ENCODE results near the gene IFNAR1. TPM values are rescaled to one million over a fixed set of nuclear protein-coding genes. Genes with fewer than 3 reads are reported as not detected.

The IFNAR1 gene
- total and polyA plus RNA-seq, 9 of the 15 experiments (the other 6 are each of a cell fraction or from before 2014, with no cell fraction given) = 8.6 to 31.8 (median 14.8) TPM

DNA sequence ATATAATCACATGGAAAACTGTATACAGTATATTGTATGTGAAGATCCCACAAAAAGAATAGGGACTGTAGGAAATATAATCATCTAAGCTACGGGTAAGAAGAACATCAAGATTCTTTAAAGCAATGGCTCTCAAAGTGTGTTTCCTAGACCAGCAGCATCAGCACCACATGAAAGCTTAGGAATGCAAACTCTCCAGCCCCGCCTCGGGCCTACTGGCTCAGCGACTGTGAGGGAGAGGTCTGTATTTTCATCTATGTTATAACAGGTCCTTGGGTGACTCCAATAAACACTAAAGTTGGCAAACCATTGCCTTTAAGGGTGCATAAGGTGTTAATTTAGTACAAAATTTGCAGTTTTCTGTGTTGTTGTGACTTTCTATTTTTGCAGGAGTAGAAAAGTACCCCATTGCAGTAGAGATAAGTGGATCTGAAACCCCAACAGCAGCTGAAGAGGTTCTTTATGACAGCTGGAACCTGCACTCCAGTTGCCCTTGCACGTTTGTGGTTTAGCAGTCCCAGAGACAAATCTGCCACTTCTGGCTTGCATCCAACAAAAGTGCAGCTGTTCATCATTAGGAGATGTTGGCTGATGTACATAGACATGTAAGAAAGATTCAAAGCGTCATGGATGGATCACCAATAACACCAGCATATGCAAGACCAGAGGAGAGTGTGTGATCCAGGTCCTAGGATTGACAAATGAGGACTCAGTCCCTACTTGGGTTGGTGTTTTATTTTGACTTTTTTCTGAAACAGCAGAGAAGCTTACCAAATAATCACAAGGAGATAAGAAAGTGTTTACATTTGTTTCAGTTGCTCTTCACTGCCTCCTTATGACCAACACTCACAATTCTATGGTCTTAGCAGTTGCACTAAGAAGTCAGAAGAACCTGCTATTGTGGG is 15.9 kb upstream of the IFNAR1 start (continued):
- no peak for TF ChIP-seq HSF4 (CRISPR knock-in tag; IDR thresholded peaks at IDR 0.05; ENCODE audit: borderline replicate concordance)
- TF ChIP-seq, protein P1, sequence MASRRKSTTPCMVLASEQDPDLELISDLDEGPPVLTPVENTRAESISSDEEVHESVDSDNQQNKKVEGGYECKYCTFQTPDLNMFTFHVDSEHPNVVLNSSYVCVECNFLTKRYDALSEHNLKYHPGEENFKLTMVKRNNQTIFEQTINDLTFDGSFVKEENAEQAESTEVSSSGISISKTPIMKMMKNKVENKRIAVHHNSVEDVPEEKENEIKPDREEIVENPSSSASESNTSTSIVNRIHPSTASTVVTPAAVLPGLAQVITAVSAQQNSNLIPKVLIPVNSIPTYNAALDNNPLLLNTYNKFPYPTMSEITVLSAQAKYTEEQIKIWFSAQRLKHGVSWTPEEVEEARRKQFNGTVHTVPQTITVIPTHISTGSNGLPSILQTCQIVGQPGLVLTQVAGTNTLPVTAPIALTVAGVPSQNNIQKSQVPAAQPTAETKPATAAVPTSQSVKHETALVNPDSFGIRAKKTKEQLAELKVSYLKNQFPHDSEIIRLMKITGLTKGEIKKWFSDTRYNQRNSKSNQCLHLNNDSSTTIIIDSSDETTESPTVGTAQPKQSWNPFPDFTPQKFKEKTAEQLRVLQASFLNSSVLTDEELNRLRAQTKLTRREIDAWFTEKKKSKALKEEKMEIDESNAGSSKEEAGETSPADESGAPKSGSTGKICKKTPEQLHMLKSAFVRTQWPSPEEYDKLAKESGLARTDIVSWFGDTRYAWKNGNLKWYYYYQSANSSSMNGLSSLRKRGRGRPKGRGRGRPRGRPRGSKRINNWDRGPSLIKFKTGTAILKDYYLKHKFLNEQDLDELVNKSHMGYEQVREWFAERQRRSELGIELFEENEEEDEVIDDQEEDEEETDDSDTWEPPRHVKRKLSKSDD (conservative IDR thresholded peaks at IDR 0.05; ENCODE audit: low read length) = no peak
- 0 out of 2 replicates have a peak, but pooled peaks have one; percentile 57 for TF ChIP-seq SMAD3 (CRISPR knock-in tag; conservative IDR thresholded peaks at IDR 0.05)
- peak; percentile 56 for TF ChIP-seq ARID1B (IDR thresholded peaks at IDR 0.05)
- no peak for TF ChIP-seq U2AF1 (optimal IDR thresholded peaks at IDR 0.05; ENCODE audit: low read depth, low read length)
- TF ChIP-seq ZNF174 (CRISPR knock-in tag; IDR thresholded peaks at IDR 0.05) = no peak
- TF ChIP-seq ZNF134 (CRISPR knock-in tag; conservative IDR thresholded peaks at IDR 0.05) = no peak
- TF ChIP-seq, protein P2, sequence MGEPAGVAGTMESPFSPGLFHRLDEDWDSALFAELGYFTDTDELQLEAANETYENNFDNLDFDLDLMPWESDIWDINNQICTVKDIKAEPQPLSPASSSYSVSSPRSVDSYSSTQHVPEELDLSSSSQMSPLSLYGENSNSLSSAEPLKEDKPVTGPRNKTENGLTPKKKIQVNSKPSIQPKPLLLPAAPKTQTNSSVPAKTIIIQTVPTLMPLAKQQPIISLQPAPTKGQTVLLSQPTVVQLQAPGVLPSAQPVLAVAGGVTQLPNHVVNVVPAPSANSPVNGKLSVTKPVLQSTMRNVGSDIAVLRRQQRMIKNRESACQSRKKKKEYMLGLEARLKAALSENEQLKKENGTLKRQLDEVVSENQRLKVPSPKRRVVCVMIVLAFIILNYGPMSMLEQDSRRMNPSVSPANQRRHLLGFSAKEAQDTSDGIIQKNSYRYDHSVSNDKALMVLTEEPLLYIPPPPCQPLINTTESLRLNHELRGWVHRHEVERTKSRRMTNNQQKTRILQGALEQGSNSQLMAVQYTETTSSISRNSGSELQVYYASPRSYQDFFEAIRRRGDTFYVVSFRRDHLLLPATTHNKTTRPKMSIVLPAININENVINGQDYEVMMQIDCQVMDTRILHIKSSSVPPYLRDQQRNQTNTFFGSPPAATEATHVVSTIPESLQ (CRISPR knock-in tag; IDR thresholded peaks at IDR 0.05) = no peak
- no peak for TF ChIP-seq HDAC8 (tag; IDR thresholded peaks at IDR 0.05)
- TF ChIP-seq, protein P3, sequence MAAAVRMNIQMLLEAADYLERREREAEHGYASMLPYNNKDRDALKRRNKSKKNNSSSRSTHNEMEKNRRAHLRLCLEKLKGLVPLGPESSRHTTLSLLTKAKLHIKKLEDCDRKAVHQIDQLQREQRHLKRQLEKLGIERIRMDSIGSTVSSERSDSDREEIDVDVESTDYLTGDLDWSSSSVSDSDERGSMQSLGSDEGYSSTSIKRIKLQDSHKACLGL (CRISPR knock-in tag; IDR thresholded peaks at IDR 0.05; ENCODE audit: borderline replicate concordance, poor library complexity, severe bottlenecking) = no peak
- TF ChIP-seq, protein P4, sequence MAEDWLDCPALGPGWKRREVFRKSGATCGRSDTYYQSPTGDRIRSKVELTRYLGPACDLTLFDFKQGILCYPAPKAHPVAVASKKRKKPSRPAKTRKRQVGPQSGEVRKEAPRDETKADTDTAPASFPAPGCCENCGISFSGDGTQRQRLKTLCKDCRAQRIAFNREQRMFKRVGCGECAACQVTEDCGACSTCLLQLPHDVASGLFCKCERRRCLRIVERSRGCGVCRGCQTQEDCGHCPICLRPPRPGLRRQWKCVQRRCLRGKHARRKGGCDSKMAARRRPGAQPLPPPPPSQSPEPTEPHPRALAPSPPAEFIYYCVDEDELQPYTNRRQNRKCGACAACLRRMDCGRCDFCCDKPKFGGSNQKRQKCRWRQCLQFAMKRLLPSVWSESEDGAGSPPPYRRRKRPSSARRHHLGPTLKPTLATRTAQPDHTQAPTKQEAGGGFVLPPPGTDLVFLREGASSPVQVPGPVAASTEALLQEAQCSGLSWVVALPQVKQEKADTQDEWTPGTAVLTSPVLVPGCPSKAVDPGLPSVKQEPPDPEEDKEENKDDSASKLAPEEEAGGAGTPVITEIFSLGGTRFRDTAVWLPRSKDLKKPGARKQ (CRISPR knock-in tag; IDR thresholded peaks at IDR 0.05) = no peak
- TF ChIP-seq ZNF444 (CRISPR knock-in tag; IDR thresholded peaks at IDR 0.05) = no peak
